ENCODE results near the gene TSLP. TPM values are rescaled to one million over a fixed set of nuclear protein-coding genes. Genes with fewer than 3 reads are reported as not detected.

Gene TSLP
- polyA plus RNA-seq, 1 of the 3 experiments (the other 2 are of a cell fraction) = 1.3 TPM

- Histone ChIP-seq H3K27me3 (ENCODE audit: insufficient read depth) (no peaks in the 10 kb centered on the region; the same call in 1 of the 2 replicates), H3K9ac (no peak overlapping the region), H3K9me3 (no peaks in the 10 kb centered on the region), H4K20me1 (ENCODE audit: insufficient read depth) (no peaks in the 10 kb centered on the region), H3K36me3 (replicated peaks in 1 of 2; ENCODE audit: control insufficient read depth in 1 of 2, insufficient read depth in 2 of 2, low read length in 1 of 2) (peaks cover 0 to 10% of the 10 kb centered on the region in 2 experiments), H3F3A (replicated peaks; ENCODE audit: insufficient read depth) (peaks cover 7% of the 10 kb centered on the region), H3K9me2 (no peaks in the 10 kb centered on the region), H3K4me3 (ENCODE audit: low read depth in 2 of 2, low read length in 1 of 2) (no peak overlapping the region), H3K27ac (ENCODE audit: low read depth in 2 of 2, low read length in 1 of 2) (no peak overlapping the region), H3K4me2 (no peak overlapping the region), H3K4me1 (ENCODE audit: control insufficient read depth in 1 of 2, insufficient read depth in 2 of 2, low read depth in 1 of 2, low read length in 1 of 2) (peaks cover 0 to 9% of the 10 kb centered on the region in 2 experiments; a peak in 2 of 4 replicates), H3K79me2 (ENCODE audit: insufficient read depth) (no peaks in the 10 kb centered on the region), H2AFZ (ENCODE audit: low read depth) (no peak overlapping the region)
- POLR2A ChIA-PET = no interaction called here
- TF ChIP-seq ELF1 (IDR thresholded peaks at IDR 0.05) = no peak
- TF ChIP-seq RXRA (IDR thresholded peaks at IDR 0.05; ENCODE audit: borderline replicate concordance, low read depth) = no peak
- no peak for TF ChIP-seq TCF12 (IDR thresholded peaks at IDR 0.05)
- TF ChIP-seq SIN3A (IDR thresholded peaks at IDR 0.05; ENCODE audit: borderline replicate concordance, low read depth, low read length) = no peak
- no peak for TF ChIP-seq TAF1 (IDR thresholded peaks at IDR 0.05; ENCODE audit: borderline replicate concordance, low read depth, low read length)
- TF ChIP-seq FOXJ3 (CRISPR knock-in tag; IDR thresholded peaks at IDR 0.05) = no peak
- TF ChIP-seq GABPA (IDR thresholded peaks at IDR 0.05; ENCODE audit: low read depth) = no peak
- TF ChIP-seq NRF1 (IDR thresholded peaks at IDR 0.05; ENCODE audit: low read depth, low read length) = no peak
- no peak for DNase-seq
- CTCF ChIA-PET = interaction anchor here (1.9 to 2.3 kb wide), 2 partner anchors 12 to 322 kb away, joined by 5 read pairs; partner anchors contain the start of gene WDR36
- WGBS (ENCODE audit: low lambda C conversion rate) = 65% methylated on average over 1 of the region's 1 CpG
These were observed 8.3 kb downstream of the TSLP start for GRCh38 chr5:111079846-111080245.

DNA sequence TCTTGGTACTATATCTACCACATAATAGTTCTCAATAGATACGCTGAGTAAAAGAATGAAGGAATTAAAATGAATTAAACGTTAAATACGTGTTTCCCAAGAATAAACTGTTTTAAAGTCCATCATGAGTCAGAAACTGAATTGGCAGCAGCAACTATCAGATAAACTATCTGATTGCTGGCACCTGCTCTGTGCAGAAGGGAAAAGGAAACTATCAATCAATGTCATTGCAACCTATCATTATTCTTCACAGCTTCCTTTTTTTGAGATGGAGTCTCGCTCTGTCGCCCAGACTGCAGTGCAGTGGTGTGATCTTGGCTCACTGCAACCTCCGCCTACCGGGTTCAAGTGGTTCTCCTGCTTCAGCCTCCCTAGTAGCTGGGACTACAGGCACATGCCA is 11.8 kb downstream of the TSLP start:
- ChIA-PET POLR2A (no interaction called here), CTCF (no interaction called here)
- Histone ChIP-seq H3K4me2 (no peak overlapping the region), H3K4me1 (ENCODE audit: control insufficient read depth in 1 of 2, insufficient read depth in 2 of 2, low read depth in 1 of 2, low read length in 1 of 2) (no peaks in the 10 kb centered on the region), H3K79me2 (ENCODE audit: insufficient read depth) (no peaks in the 10 kb centered on the region), H4K20me1 (ENCODE audit: insufficient read depth) (no peaks in the 10 kb centered on the region), H3K4me3 (ENCODE audit: low read depth in 2 of 2, low read length in 1 of 2) (no peak overlapping the region), H3K27me3 (ENCODE audit: insufficient read depth) (no peaks in the 10 kb centered on the region; the same call in 1 of the 2 replicates), H3K9me2 (no peaks in the 10 kb centered on the region), H2AFZ (ENCODE audit: low read depth) (no peak overlapping the region), H3F3A (replicated peaks; ENCODE audit: insufficient read depth) (no peaks in the 10 kb centered on the region), H3K36me3 (replicated peaks in 1 of 2; ENCODE audit: control insufficient read depth in 1 of 2, insufficient read depth in 2 of 2, low read length in 1 of 2) (no peaks in the 10 kb centered on the region), H3K9me3 (no peaks in the 10 kb centered on the region), H3K9ac (no peak overlapping the region), H3K27ac (ENCODE audit: low read depth in 2 of 2, low read length in 1 of 2) (no peak overlapping the region)
- no peak for TF ChIP-seq NFIC (IDR thresholded peaks at IDR 0.05; ENCODE audit: borderline replicate concordance)
- TF ChIP-seq ELF1 (IDR thresholded peaks at IDR 0.05) = no peak
- TF ChIP-seq, protein P1, sequence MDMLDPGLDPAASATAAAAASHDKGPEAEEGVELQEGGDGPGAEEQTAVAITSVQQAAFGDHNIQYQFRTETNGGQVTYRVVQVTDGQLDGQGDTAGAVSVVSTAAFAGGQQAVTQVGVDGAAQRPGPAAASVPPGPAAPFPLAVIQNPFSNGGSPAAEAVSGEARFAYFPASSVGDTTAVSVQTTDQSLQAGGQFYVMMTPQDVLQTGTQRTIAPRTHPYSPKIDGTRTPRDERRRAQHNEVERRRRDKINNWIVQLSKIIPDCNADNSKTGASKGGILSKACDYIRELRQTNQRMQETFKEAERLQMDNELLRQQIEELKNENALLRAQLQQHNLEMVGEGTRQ (IDR thresholded peaks at IDR 0.05; ENCODE audit: borderline replicate concordance, low read depth, low read length) = no peak
- no peak for TF ChIP-seq MEF2A (IDR thresholded peaks at IDR 0.05; ENCODE audit: borderline replicate concordance, low read depth)
- TF ChIP-seq TAF1 (IDR thresholded peaks at IDR 0.05; ENCODE audit: borderline replicate concordance, low read depth, low read length) = no peak
- no peak for TF ChIP-seq GATA2 (CRISPR knock-in tag; IDR thresholded peaks at IDR 0.05)
- TF ChIP-seq MXI1 (IDR thresholded peaks at IDR 0.05; ENCODE audit: low read depth, low read length) = no peak
- TF ChIP-seq RFX5 (IDR thresholded peaks at IDR 0.05; ENCODE audit: low read length) = no peak
- no peak for TF ChIP-seq ZBTB33 (IDR thresholded peaks at IDR 0.05; ENCODE audit: borderline replicate concordance, low read depth)
- DNase-seq = no peak
- WGBS (ENCODE audit: low lambda C conversion rate) = 71% methylated on average over 7 of the region's 7 CpGs

All from SK-N-SH (cell line).